ENCODE measurements around the gene ARID5B. TPM values are rescaled to one million over a fixed set of nuclear protein-coding genes. Genes with fewer than 3 reads are reported as not detected.
"Not testable (repeated sequence)": the region's sequence is repeated elsewhere in the genome, so short reads cannot be mapped to it uniquely, and the experiment has no call there.

The ARID5B gene
- polyA plus RNA-seq (2012; ENCODE audit: low read depth, missing spikeins), result 1.9 TPM

GRCh38 chr10:61900829-61901792 lies at the start of gene ARID5B:
Gene ARID5B (plus strand): TSS chr10:61901699. CDS start chr10:61901710, 11 bp downstream.
- TF ChIP-seq SPI1 (IDR thresholded peaks at IDR 0.05; ENCODE audit: low read depth, low read length) (no peak), POLR2AphosphoS5 (IDR thresholded peaks at IDR 0.05; ENCODE audit: low read depth, low read length) (no peak), POLR2A (IDR thresholded peaks at IDR 0.05; ENCODE audit: low read depth, low read length) (no peak), PAX5 (IDR thresholded peaks at IDR 0.05; ENCODE audit: insufficient read depth, low read length, severe bottlenecking) (no peak), POU2F2 (IDR thresholded peaks at IDR 0.05; ENCODE audit: low read depth, low read length) (no peak), TAF1 (IDR thresholded peaks at IDR 0.05; ENCODE audit: low read depth, low read length) (no peak)
- DNase-seq (ENCODE audit: insufficient read length, low spot score) (no peak), FAIRE-seq (peak; percentile 78)

GRCh38 chr10:61852261-61852660 lies 49.2 kb upstream of the ARID5B start:
- TF ChIP-seq POU2F2 (IDR thresholded peaks at IDR 0.05; ENCODE audit: low read depth, low read length) (no peak), PAX5 (IDR thresholded peaks at IDR 0.05; ENCODE audit: insufficient read depth, low read length, severe bottlenecking) (no peak), SPI1 (IDR thresholded peaks at IDR 0.05; ENCODE audit: low read depth, low read length) (no peak)
- DNase-seq (ENCODE audit: insufficient read length, low spot score), result no peak
- FAIRE-seq, result no peak

DNA sequence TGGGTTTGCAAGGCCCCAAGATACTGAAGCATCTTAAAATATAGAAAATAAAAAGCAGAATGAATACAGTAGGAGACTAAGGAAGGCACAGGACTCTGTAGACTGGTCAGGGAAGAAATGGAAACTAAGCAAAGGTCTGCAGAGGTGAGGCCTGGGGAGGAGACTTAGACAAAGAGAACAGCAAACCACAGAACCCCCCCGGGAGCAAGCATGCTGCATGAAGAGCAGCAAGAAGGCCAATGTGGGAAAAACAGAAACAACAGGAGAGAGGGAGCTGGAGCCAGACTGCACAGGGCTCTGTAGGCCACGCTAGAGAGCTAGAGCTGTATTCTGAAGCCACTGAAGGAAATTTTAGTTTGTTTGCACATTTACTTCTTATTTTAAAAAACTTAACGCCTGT lies 45.7 kb upstream of the ARID5B start:
- FAIRE-seq (no peak), DNase-seq (ENCODE audit: insufficient read length, low spot score) (no peak)
- TF ChIP-seq PAX5 (IDR thresholded peaks at IDR 0.05; ENCODE audit: insufficient read depth, low read length, severe bottlenecking) (no peak), SPI1 (IDR thresholded peaks at IDR 0.05; ENCODE audit: low read depth, low read length) (no peak), POLR2AphosphoS5 (IDR thresholded peaks at IDR 0.05; ENCODE audit: low read depth, low read length) (no peak), POLR2A (IDR thresholded peaks at IDR 0.05; ENCODE audit: low read depth, low read length) (no peak), POU2F2 (IDR thresholded peaks at IDR 0.05; ENCODE audit: low read depth, low read length) (no peak), TAF1 (IDR thresholded peaks at IDR 0.05; ENCODE audit: low read depth, low read length) (no peak)

GRCh38 chr10:61857746-61858145 lies 43.8 kb upstream of the ARID5B start:
- TF ChIP-seq POLR2AphosphoS5 (IDR thresholded peaks at IDR 0.05; ENCODE audit: low read depth, low read length) (no peak), SPI1 (IDR thresholded peaks at IDR 0.05; ENCODE audit: low read depth, low read length) (no peak), POU2F2 (IDR thresholded peaks at IDR 0.05; ENCODE audit: low read depth, low read length) (no peak), POLR2A (IDR thresholded peaks at IDR 0.05; ENCODE audit: low read depth, low read length) (no peak), TAF1 (IDR thresholded peaks at IDR 0.05; ENCODE audit: low read depth, low read length) (no peak), PAX5 (IDR thresholded peaks at IDR 0.05; ENCODE audit: insufficient read depth, low read length, severe bottlenecking) (no peak)
- DNase-seq (ENCODE audit: insufficient read length, low spot score) (no peak), FAIRE-seq (no peak)

DNA sequence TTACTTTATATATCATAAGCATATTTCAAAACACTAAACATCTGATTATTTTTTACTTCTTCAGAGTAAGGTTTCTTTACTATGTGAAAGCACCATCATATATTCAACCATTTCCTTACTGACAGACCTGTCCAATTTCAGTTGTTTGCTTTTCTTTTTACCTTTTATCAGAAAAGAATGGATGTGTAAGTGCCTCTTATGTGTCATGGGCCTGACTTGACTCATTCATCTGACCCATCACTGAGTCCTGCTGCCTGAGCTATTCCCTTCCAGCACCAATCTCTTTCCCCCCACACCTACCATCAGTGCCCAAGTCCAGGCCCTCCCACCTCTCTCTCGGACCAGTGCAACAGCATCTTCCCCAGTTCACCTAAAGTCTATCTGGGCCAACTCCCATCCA lies 41.7 kb upstream of the ARID5B start:
- TF ChIP-seq SPI1 (IDR thresholded peaks at IDR 0.05; ENCODE audit: low read depth, low read length) (no peak), POLR2AphosphoS5 (IDR thresholded peaks at IDR 0.05; ENCODE audit: low read depth, low read length) (no peak), TAF1 (IDR thresholded peaks at IDR 0.05; ENCODE audit: low read depth, low read length) (no peak), POU2F2 (IDR thresholded peaks at IDR 0.05; ENCODE audit: low read depth, low read length) (no peak), POLR2A (IDR thresholded peaks at IDR 0.05; ENCODE audit: low read depth, low read length) (no peak), PAX5 (IDR thresholded peaks at IDR 0.05; ENCODE audit: insufficient read depth, low read length, severe bottlenecking) (no peak)
- no peak for FAIRE-seq

GRCh38 chr10:61860964-61861758 lies 40.3 kb upstream of the ARID5B start:
- DNase-seq (ENCODE audit: insufficient read length, low spot score), result no peak
- no peak for TF ChIP-seq TAF1 (IDR thresholded peaks at IDR 0.05; ENCODE audit: low read depth, low read length)
- no peak for TF ChIP-seq PAX5 (IDR thresholded peaks at IDR 0.05; ENCODE audit: insufficient read depth, low read length, severe bottlenecking)
- TF ChIP-seq SPI1 (IDR thresholded peaks at IDR 0.05; ENCODE audit: low read depth, low read length), result no peak
- no peak for TF ChIP-seq POU2F2 (IDR thresholded peaks at IDR 0.05; ENCODE audit: low read depth, low read length)
- no peak for TF ChIP-seq POLR2A (IDR thresholded peaks at IDR 0.05; ENCODE audit: low read depth, low read length)
- TF ChIP-seq POLR2AphosphoS5 (IDR thresholded peaks at IDR 0.05; ENCODE audit: low read depth, low read length), result no peak
- FAIRE-seq, result no peak

More for the DNA sequence above, 41.7 kb upstream of the ARID5B start:
- DNase-seq (ENCODE audit: insufficient read length, low spot score), result no peak

DNA sequence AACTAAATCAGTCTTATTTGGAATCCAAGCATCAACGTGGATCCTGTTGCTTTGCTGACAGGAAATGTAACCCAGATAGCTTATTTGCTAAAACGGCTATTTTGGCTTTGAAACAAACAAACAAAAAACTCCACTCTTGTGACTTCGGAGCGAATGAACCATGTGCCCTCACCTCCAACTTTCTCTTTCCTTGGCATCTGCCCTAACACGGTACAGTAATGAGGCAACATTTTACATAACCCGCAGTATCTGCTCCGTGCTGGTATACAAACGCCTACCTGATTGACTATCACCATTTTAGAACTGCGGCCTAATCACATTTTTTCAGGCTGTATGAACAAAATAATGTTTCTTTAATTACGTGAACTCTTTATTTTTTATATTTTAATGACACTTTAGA lies 37.5 kb upstream of the ARID5B start:
- FAIRE-seq (no peak), DNase-seq (ENCODE audit: insufficient read length, low spot score) (no peak)
- TF ChIP-seq POLR2AphosphoS5 (IDR thresholded peaks at IDR 0.05; ENCODE audit: low read depth, low read length), result no peak
- no peak for TF ChIP-seq SPI1 (IDR thresholded peaks at IDR 0.05; ENCODE audit: low read depth, low read length)
- no peak for TF ChIP-seq POLR2A (IDR thresholded peaks at IDR 0.05; ENCODE audit: low read depth, low read length)
- TF ChIP-seq TAF1 (IDR thresholded peaks at IDR 0.05; ENCODE audit: low read depth, low read length), result no peak
- no peak for TF ChIP-seq PAX5 (IDR thresholded peaks at IDR 0.05; ENCODE audit: insufficient read depth, low read length, severe bottlenecking)
- no peak for TF ChIP-seq POU2F2 (IDR thresholded peaks at IDR 0.05; ENCODE audit: low read depth, low read length)

DNA sequence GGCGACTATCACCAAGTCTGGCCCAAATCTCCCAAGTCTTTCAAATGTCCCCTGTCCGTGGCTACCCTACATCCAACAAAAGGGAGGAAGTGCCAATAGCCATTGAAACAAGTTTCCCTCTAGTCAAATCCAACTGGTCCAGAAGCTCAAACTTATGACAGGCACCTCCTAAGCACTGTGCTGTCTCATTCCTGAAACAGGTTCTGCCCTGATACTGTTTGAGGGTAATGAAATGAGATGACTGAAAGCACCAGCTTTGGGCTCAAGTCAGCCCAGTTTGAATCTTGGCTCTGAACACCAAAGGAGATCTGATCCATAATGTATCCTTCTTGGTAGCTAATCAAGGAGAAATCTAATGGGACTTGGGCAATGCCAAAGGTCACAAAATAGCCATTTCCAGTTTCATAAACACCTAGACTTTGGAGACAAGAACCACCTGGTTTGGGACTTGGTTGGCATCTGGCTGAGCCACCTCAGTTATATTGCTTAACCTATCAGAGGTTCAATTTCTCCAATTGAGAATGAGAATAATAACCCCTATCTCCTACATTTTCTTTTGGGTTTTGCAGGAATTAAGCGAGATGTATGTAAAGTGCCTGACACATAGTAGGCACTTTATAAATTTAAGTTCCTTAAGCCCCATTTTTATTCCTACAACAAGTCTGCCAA lies 34.7 kb upstream of the ARID5B start:
- TF ChIP-seq POLR2A (IDR thresholded peaks at IDR 0.05; ENCODE audit: low read depth, low read length) (no peak), POLR2AphosphoS5 (IDR thresholded peaks at IDR 0.05; ENCODE audit: low read depth, low read length) (no peak)
- DNase-seq (ENCODE audit: insufficient read length, low spot score) (no peak), FAIRE-seq (no peak)

DNA sequence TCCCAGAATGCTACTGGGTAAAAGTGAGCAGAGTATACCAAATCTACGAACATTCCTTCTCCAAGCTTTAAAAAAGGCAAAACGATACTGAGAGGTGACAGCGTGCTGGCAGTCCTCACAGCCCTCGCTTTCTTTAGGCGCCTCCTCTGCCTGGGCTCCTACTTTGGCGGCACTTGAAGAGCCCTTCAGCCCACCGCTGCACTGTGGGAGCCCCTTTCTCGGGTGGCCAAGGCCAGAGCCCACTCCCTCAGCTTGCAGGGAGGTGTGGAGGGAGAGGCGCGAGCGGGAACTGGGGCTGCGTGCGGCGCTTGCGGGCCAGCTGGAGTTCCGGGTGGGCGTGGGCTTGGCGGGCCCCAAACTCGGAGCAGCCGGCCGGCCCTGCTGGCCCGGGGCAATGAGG lies 34.1 kb upstream of the ARID5B start:
- DNase-seq (ENCODE audit: insufficient read length, low spot score); FAIRE-seq: not testable (repeated sequence)

DNA sequence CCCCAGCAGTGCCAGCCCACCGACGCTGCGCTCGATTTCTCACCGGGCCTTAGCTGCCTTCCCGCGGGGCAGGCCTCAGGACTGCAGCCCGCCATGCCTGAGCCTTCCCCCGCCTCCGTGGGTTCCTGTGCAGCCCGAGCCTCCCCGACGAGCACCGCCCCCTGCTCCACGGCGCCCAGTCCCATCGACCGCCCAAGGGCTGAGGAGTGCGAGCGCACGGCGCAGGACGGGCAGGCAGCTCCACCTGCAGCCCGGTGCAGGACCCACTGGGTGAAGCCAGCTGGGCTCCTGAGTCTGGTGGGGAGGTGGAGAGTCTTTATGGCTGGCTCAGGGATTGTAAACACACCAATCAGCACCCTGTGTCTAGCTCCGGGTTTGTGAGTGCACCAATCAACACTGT lies 33.7 kb upstream of the ARID5B start:
- not testable (repeated sequence) for FAIRE-seq; DNase-seq (ENCODE audit: insufficient read length, low spot score)

All from GM12891 (cell line).